Measurements from ENCODE around the gene GMPR2.
A peak's percentile ranks its signal among the peaks of the same experiment; 100 is the strongest.

Gene GMPR2

DNA sequence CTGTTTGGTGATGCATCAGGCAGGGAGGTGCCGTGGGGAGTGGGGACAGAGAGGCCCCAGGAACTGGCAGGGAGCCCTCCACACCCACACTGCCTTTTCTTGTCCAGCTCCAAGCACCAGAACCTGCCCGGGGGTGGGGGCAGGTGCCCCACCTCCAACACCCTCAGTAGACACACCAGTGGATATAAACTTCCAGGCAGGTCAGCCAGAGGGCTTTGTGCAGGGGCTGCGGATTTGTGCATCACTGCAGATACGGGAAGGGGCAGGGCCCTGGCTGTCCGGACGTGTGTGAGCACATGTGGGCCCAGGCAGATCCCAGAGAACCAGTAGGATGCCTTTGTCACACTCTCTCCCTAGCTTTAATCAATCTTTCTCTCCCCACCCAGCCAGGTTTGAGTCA is 31.6 kb downstream of the GMPR2 start:
- Mint-ChIP-seq H3K27ac (no peak overlapping the region), H3K9me3 (no peaks in the 10 kb centered on the region), H3K27me3 (no peaks in the 10 kb centered on the region), H3K36me3 (ENCODE audit: insufficient read depth) (peaks cover 28% of the 10 kb centered on the region), H3K4me3 (no peak overlapping the region), H3K4me1 (ENCODE audit: low read depth in 2 of 2) (peaks cover 7 to 9% of the 10 kb centered on the region in 2 donors)
- no peak for DNase-seq
- ATAC-seq (replicated peaks), result no peak

DNA sequence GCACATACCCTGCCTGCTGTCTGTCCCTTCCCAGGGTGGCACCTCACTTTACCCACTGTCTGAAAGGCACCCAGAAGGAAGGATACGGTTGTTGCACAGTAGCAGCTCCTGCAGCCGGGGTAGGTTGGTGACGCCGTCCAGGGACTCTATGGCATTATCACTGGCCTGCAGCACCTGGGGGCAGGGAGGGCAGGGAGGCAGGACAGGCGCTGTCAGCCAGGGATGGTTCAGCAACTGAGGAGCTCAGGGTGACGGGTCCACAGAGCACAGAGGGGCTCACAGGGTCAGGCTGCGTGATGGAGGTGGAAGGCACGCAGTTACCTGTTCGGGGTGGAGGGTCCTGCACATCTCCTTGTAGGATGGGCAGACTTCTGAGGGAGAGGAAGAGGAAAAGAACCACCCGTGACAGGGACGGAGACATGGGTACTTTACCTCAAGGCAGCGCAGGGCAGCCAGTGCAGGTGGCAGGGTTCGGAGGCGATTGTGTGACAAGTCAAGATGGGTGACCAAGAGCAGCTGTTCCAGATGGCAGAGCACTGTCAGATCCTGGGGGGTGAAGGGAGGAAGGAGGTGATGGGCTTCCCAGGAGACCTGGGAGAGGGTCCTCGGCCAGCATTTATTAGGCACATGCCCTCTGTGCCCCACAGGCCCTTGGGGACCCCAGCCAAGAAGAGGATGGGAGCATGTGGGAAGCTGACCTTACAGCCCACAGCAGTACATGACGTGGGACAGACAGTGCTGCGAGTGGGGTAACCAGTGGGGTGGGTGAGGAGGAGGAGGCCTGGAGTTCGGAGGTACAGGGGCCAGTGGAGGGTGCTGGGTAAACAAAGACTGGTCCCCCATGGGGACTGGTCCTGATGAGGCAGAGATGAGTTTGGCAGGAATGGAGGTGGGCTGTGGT is 33.9 kb downstream of the GMPR2 start:
- no peak overlapping the region for H3K4me3 Mint-ChIP-seq
- ATAC-seq (replicated peaks) (no peak), DNase-seq (no peak)
- H3K27ac Mint-ChIP-seq, result peak overlapping the region; percentile 16 to 63
- H3K36me3 Mint-ChIP-seq (ENCODE audit: insufficient read depth), result peaks cover 39% of the 10 kb centered on the region
- H3K27me3 Mint-ChIP-seq, result no peaks in the 10 kb centered on the region
- H3K9me3 Mint-ChIP-seq, result no peaks in the 10 kb centered on the region
- peaks cover 16 to 21% of the 10 kb centered on the region in 2 donors for H3K4me1 Mint-ChIP-seq (ENCODE audit: low read depth in 2 of 2)

DNA sequence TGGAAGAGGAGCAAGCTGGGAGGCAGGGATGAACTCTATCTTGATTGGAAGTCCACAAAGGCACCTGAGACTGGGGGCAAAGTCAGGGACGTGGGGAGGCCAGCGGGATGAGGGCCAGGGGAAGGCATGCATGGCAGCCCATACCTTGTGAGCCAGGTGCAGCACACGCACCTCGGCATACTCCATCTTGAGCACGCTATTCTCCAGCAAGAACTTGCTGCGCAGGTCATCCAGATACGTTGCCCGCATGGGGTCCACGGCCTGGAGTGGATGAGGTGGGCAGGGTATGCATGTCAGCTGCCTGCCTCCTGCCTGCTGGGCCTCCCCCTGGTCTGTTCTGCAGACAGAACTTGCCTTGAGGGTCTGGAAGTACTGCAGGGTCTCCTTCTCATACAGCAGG is 34.8 kb downstream of the GMPR2 start:
- Mint-ChIP-seq H3K4me1 (ENCODE audit: low read depth in 2 of 2) (peaks cover 23 to 30% of the 10 kb centered on the region in 2 donors), H3K4me3 (no peak overlapping the region), H3K9me3 (no peaks in the 10 kb centered on the region), H3K27me3 (no peaks in the 10 kb centered on the region), H3K27ac (peak overlapping the region in 1 of 2 donors; percentile 16), H3K36me3 (ENCODE audit: insufficient read depth) (peaks cover 38% of the 10 kb centered on the region)
- ATAC-seq (replicated peaks) (no peak), DNase-seq (no peak)

DNA sequence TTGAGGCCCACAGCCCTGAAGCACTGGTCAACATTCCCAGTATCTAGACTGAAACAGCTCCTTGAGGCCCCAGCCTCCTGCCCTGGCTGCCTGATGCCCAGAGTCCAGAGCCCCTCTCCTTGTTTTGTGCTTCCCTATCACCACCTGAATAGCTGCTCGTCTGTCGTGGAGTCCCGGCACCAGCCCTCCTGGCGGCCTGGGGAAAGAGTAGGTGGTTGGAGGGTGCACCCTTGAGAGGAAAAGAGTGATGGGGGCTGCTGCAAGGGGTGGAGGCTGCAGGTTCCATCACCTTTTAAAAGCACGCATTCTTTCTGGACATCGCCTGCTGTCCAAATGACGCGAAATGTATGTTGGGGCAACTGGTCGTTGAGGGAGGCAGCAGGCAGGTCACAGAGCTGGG is 35.5 kb downstream of the GMPR2 start:
- H3K4me3 Mint-ChIP-seq, result no peak overlapping the region
- H3K27ac Mint-ChIP-seq, result no peak overlapping the region
- H3K4me1 Mint-ChIP-seq (ENCODE audit: low read depth in 2 of 2), result peaks cover 24 to 34% of the 10 kb centered on the region in 2 donors
- no peaks in the 10 kb centered on the region for H3K9me3 Mint-ChIP-seq
- H3K27me3 Mint-ChIP-seq, result no peaks in the 10 kb centered on the region
- no peak for DNase-seq
- H3K36me3 Mint-ChIP-seq (ENCODE audit: insufficient read depth), result peaks cover 36% of the 10 kb centered on the region
- ATAC-seq (replicated peaks), result no peak

DNA sequence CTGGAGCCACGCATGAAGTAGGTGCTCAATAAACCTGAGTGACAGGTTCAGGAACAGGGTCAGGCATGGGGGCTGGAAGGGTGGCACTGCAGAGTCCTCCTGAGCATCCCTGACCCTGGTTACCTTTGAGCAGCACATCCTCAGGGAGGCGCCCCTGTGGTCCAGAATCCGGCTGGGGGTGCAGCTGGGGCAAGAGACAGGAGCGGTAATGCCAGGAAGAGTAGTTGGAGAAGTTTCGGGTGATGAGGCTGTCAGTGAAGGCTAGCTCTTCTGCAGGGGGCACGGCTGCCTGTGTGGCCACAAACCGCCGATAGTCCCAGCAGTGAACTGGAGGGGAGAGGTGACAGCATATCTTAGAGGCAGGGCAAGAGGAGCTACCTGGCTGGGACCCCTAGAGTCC is 36.6 kb downstream of the GMPR2 start:
- no peak for ATAC-seq (replicated peaks)
- no peaks in the 10 kb centered on the region for H3K9me3 Mint-ChIP-seq
- H3K27ac Mint-ChIP-seq, result no peak overlapping the region
- peak overlapping the region in 1 of 2 donors; percentile 18 for H3K4me3 Mint-ChIP-seq
- H3K4me1 Mint-ChIP-seq (ENCODE audit: low read depth in 2 of 2), result peaks cover 24 to 34% of the 10 kb centered on the region in 2 donors
- H3K27me3 Mint-ChIP-seq, result no peaks in the 10 kb centered on the region
- peaks cover 36% of the 10 kb centered on the region for H3K36me3 Mint-ChIP-seq (ENCODE audit: insufficient read depth)
- no peak for DNase-seq

DNA sequence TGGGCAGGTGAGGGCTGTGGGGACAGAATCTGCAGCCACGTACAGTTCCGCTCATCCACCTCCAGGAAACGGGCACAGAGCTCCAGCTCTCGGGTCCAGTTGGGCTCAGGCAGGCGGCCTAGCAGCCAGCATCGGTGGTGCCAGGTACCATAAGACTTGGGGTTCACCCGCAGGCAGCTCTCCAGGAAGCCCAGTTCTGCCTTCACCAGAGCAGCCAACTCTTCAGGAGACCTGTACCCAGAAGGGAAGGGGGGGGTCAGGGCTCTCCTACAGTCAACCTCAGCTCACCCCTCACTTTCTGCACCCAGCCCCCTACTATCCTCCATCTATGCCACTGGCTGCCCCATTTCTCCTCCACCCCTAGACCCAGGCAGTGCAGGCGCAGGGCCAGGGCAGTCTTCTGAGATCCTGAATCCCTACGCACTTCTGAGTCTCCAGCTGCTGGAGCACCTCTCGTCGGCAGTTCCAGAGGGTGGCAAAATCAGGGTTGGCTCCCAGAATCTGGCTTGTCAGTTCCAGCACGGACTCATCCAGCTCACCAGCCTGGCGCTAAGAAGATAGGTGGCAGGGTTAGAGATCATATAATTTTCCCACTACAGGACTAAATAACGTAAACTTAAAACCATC is 37.3 kb downstream of the GMPR2 start:
- Mint-ChIP-seq H3K9me3 (no peaks in the 10 kb centered on the region), H3K27ac (peak overlapping the region in 1 of 2 donors; percentile 94), H3K4me3 (peak overlapping the region; percentile 83 to 93), H3K27me3 (no peaks in the 10 kb centered on the region), H3K36me3 (ENCODE audit: insufficient read depth) (peaks cover 34% of the 10 kb centered on the region), H3K4me1 (ENCODE audit: low read depth in 2 of 2) (peaks cover 24 to 34% of the 10 kb centered on the region in 2 donors)
- no peak for ATAC-seq (replicated peaks)
- no peak for DNase-seq

DNA sequence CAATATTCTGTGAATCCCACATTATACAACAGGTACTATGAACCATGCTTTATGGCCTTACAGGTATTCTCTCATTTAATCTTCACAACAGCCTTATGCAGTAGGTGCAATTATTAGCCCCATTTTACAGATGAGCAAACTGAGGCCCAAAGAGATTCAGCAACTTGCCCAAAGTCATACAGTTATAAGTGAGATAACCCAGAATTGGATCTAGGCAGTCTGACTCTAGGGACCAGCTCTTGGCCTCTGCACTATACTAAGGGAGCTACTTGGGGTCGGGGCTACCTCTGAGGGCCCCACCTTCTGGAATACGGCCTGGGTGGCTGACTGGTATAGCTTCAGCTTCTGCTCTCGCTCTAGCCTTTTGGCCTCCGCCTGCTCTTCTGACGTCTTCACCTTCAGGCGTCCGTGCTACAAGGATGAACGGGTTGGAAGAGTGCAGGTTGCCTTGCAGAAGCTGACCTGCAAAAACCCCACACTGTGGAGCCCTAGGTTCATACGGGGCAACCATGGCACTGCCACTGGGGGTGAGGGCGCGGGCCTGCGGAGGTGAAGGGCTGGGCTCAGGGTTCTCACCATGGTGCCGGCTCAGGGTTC is 37.9 kb downstream of the GMPR2 start:
- ATAC-seq (replicated peaks) (peak; percentile 2), DNase-seq (no peak)
- Mint-ChIP-seq H3K27me3 (no peaks in the 10 kb centered on the region), H3K4me3 (peak overlapping the region; percentile 83 to 93), H3K4me1 (ENCODE audit: low read depth in 2 of 2) (peaks cover 24 to 34% of the 10 kb centered on the region in 2 donors), H3K36me3 (ENCODE audit: insufficient read depth) (peaks cover 34% of the 10 kb centered on the region), H3K27ac (peak overlapping the region; percentile 80 to 94), H3K9me3 (no peaks in the 10 kb centered on the region)

DNA sequence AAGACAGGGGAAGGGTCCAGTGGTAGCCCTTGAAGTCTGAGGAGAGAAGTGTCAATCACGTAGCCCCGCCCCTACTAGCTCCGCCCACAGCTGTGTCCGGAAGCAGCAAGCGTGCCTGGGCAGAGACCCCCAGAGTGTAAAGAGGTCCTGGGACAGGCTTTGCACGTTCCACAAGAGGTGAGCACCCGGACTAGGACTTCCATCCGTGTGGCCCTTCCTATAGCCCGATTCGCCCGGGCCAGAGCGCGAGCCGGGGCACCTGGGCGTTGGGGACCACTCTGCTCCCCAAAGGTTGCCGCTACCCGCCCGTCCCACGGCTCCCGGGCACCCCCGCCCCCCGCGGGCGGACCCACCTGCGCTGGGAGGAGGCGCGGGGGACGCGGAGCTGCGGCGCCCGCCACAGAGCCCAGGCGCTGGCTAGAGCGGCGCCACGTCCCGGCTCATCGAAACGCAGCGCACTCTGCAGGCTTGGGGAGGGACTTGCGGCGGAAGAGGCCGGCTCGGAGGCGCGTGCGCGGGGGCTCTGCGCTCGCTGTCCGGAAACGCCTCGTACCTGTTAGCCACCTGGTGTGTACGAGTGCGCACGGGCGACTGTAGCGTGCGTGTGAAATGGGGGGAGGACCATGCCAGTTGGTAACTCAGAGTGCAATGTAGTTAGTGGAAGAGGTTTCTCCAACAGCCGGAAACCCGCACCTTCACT is 38.6 kb downstream of the GMPR2 start, which contains the start of gene RABGGTA:
Gene RABGGTA (minus strand): TSS at position 464 of the 700 bp plus-strand sequence. CDS start 482 bp downstream, outside the sequence.
- Mint-ChIP-seq H3K9me3 (no peaks in the 10 kb centered on the region), H3K27ac (peak within 1 kb of the TSS; percentile 80 to 94), H3K4me1 (ENCODE audit: low read depth in 2 of 2) (peaks cover 24 to 34% of the 10 kb centered on the region in 2 donors), H3K36me3 (ENCODE audit: insufficient read depth) (peaks cover 31% of the 10 kb centered on the region), H3K27me3 (no peaks in the 10 kb centered on the region), H3K4me3 (peak within 1 kb of the TSS; percentile 83 to 93)
- ATAC-seq (replicated peaks) (peak; percentile 87), DNase-seq (peak; percentile 91 to 92 (median 92))

DNA sequence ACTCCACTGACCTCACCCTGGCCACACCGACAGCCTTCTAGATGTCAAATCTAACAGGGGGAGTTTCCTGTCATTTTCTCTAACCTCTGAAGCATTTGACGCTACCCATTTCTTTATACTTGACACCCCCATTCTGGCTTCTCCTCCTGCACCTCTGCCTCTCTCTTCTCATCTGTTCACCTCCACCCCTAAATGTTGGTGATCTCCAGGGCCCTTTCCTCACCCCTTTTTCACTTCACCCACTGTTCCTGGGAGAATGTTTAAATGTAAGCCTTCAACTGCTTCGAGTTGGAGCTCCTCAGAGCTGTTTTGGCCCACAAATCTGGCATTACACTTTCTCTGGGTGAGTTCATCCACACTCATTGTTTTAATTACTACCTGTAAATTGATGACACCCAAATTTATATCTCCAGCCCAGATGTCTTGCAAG is 39.1 kb downstream of the GMPR2 start:
- Mint-ChIP-seq H3K4me3 (peak overlapping the region; percentile 83 to 93), H3K27ac (peak overlapping the region; percentile 80 to 94), H3K36me3 (ENCODE audit: insufficient read depth) (peaks cover 26% of the 10 kb centered on the region), H3K9me3 (no peaks in the 10 kb centered on the region), H3K4me1 (ENCODE audit: low read depth in 2 of 2) (peaks cover 22 to 33% of the 10 kb centered on the region in 2 donors), H3K27me3 (no peaks in the 10 kb centered on the region)
- ATAC-seq (replicated peaks), result no peak
- DNase-seq, result no peak

DNA sequence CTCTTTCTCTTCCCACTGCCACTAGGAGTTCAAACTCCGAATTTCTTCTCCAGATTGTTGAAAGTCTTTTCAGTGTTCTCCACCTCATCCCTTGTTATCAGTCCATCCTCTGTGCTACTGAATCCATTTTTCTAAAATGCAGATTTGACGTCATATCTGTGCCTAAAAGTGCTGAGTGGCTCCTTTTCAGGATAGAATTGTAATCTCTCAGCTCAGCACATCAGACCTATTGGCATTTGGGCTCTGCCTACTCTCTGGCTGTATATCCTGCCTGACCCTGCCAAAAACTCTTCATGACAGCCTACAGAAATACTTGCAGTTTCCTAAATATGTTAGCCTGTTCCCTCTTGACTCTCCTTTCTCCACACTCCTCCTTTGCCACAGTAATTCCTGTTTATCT is 39.7 kb downstream of the GMPR2 start:
- H3K4me1 Mint-ChIP-seq (ENCODE audit: low read depth in 2 of 2), result peaks cover 17 to 27% of the 10 kb centered on the region in 2 donors
- ATAC-seq (replicated peaks), result no peak
- no peak for DNase-seq
- H3K4me3 Mint-ChIP-seq, result peak overlapping the region; percentile 83 to 93
- peak overlapping the region; percentile 80 to 94 for H3K27ac Mint-ChIP-seq
- no peaks in the 10 kb centered on the region for H3K27me3 Mint-ChIP-seq
- no peaks in the 10 kb centered on the region for H3K9me3 Mint-ChIP-seq
- peaks cover 23% of the 10 kb centered on the region for H3K36me3 Mint-ChIP-seq (ENCODE audit: insufficient read depth)

DNA sequence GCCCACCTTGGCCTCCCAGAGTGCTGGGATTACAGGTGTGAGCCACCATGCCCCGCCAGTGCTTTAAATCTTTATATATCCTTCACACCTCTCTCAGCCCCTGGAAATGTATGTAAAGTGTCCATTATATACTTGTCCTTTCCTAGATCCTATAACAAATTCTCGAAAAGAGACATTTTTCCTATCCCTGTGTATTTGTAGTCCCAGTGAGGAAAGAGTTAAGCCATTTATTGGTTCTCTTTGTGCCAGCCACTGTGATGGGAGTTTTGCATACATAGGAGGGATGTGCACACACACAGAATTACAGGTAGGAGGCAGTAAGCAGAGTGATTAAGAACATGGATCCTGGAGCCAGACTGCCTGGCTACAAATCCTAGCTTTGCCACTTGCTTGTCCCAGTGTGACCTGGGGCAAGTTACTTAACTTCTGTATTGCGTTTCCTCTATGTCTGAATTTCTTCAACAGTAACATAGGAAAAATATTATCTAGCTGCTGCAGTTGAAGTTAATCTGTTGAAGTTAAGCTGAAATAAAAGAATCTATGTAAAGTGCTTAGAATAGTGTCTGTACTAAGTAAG is 40.8 kb downstream of the GMPR2 start:
- H3K9me3 Mint-ChIP-seq, result no peaks in the 10 kb centered on the region

DNA sequence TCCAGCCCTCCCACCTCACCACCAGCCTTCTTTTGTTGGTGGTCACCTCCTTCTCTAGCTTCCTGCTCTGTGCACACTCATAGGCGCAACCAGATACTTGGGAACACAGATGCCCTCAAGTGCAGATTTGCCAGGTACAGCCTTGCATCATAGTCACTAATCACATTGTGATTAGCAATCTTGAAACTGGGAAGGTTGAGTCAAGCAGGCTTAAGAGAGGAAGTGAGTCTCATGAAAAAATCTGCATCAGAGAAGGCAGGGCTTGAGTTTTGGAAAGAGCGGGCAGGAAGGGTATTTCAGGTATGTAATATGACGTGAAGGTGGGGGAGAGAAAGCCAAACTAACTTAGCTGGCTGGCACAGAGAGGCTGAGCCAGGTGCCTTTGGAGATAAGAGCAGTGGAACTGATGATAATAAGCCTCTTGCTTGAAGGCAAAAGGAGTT is 41.4 kb downstream of the GMPR2 start:
- no peaks in the 10 kb centered on the region for H3K9me3 Mint-ChIP-seq
- DNase-seq (no peak), ATAC-seq (replicated peaks) (no peak)
- H3K27ac Mint-ChIP-seq, result peak overlapping the region in 1 of 2 donors; percentile 53
- H3K4me3 Mint-ChIP-seq, result no peak overlapping the region
- no peaks in the 10 kb centered on the region for H3K27me3 Mint-ChIP-seq
- peaks cover 25 to 27% of the 10 kb centered on the region in 2 donors for H3K4me1 Mint-ChIP-seq (ENCODE audit: low read depth in 2 of 2)
- H3K36me3 Mint-ChIP-seq (ENCODE audit: insufficient read depth), result peaks cover 13% of the 10 kb centered on the region

More for the DNA sequence above, 40.8 kb downstream of the GMPR2 start:
- Mint-ChIP-seq H3K4me3 (no peak overlapping the region), H3K4me1 (ENCODE audit: low read depth in 2 of 2) (peaks cover 21 to 27% of the 10 kb centered on the region in 2 donors), H3K27ac (peak overlapping the region; percentile 80 to 94), H3K36me3 (ENCODE audit: insufficient read depth) (peaks cover 18% of the 10 kb centered on the region), H3K27me3 (no peaks in the 10 kb centered on the region)
- DNase-seq (no peak), ATAC-seq (replicated peaks) (no peak)

All from effector memory CD8-positive, alpha-beta T cell (primary cell).